Type B pancreatic cell (in vitro differentiated cells): ENCODE measurements around the gene STMN3. TPM values are rescaled to one million over a fixed set of nuclear protein-coding genes. Genes with fewer than 3 reads are reported as not detected.
"Not testable (repeated sequence)": the region's sequence is repeated elsewhere in the genome, so short reads cannot be mapped to it uniquely, and the experiment has no call there.

Source experiments
- DNase-seq: peaks from one replicate; pipeline ENCODE4 v3.0.0; 2021; ENCODE audit warnings: mixed read lengths; ENCODE audit not compliant: unreplicated experiment; ENCODE audit errors: extremely low spot score
- H3K27ac Mint-ChIP-seq: 2 replicates; pipeline ENCODE4 v1.8.0; 2021; ENCODE audit warnings: mild to moderate bottlenecking, mixed read lengths
- H3K27me3 Mint-ChIP-seq: 2 replicates; pipeline ENCODE4 v1.8.0; 2021; ENCODE audit warnings: mixed read lengths
- H3K36me3 Mint-ChIP-seq: 2 replicates; pipeline ENCODE4 v1.8.0; 2021; ENCODE audit warnings: mixed read lengths
- H3K4me1 Mint-ChIP-seq: one replicate; pipeline ENCODE4 v1.8.0; 2021; ENCODE audit warnings: mixed read lengths; ENCODE audit not compliant: unreplicated experiment
- H3K4me3 Mint-ChIP-seq: 2 replicates; pipeline ENCODE4 v1.8.0; 2021; ENCODE audit warnings: mild to moderate bottlenecking, mixed read lengths
- H3K9me3 Mint-ChIP-seq: 2 replicates; pipeline ENCODE4 v1.8.0; 2021; ENCODE audit warnings: mixed read lengths
- total RNA-seq: library from RNA; stranded (reverse); gene quantifications from 2 replicates; pipeline ENCODE4 v1.2.1, GENCODE V29; 2021; ENCODE audit warnings: low replicate concordance
- TF ChIP-seq, protein P1 (sequence below): fragments of 200-600 bp; sonication (generic); conservative IDR thresholded peaks from 2 replicates; pipeline ENCODE4 v1.5.0; 2021; ENCODE audit warnings: antibody characterized with exemption, mild to moderate bottlenecking

Gene STMN3
- total RNA-seq, 1 donor from 2014 or later = 40.8 TPM

DNA sequence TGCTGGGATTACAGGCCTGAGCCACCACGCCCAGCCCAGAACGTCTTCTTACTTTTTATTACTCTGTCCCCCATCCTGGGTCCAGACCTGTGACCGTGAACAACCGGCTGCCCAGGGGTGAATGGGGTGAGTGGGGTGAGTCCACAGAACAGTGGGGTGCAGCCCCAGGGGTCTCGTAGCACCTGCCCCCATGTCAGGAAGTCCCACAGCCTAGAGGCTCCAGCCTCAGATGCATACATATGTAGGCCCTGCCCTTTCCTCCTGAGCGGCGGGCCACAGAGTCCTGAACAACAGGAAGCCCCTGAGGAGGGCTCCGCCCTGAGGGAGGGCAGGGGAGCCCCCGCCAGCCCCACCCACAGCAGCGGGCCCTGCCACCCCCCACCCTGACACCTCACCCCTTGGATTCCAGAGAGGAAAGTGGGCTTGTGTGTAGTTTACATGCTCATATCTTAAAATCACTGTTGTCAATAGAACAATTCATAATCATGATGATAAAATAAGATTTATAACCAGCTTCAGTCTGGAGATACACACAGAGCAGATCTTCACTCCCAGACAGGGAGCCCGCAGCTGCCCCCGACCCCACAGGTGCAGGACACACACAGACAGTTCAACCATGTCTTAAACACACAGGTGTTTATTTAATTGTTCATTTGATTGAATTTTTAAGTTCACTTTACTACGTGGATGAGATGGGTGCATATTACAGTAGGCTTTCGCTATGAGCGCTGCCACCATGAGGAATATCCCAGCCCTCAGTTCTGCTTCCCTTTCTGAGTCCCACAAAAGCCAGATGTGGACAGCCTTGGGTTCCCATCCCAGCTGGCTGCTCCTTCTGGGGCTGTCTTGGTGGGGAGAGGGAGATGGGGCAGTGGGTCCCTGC is 13.9 kb downstream of the STMN3 start:
- no peaks in the 10 kb centered on the region for H3K36me3 Mint-ChIP-seq
- H3K27me3 Mint-ChIP-seq = no peaks in the 10 kb centered on the region
- H3K27ac Mint-ChIP-seq = no peak overlapping the region
- no peaks in the 10 kb centered on the region for H3K4me1 Mint-ChIP-seq
- no peak for DNase-seq
- TF ChIP-seq, protein P1, sequence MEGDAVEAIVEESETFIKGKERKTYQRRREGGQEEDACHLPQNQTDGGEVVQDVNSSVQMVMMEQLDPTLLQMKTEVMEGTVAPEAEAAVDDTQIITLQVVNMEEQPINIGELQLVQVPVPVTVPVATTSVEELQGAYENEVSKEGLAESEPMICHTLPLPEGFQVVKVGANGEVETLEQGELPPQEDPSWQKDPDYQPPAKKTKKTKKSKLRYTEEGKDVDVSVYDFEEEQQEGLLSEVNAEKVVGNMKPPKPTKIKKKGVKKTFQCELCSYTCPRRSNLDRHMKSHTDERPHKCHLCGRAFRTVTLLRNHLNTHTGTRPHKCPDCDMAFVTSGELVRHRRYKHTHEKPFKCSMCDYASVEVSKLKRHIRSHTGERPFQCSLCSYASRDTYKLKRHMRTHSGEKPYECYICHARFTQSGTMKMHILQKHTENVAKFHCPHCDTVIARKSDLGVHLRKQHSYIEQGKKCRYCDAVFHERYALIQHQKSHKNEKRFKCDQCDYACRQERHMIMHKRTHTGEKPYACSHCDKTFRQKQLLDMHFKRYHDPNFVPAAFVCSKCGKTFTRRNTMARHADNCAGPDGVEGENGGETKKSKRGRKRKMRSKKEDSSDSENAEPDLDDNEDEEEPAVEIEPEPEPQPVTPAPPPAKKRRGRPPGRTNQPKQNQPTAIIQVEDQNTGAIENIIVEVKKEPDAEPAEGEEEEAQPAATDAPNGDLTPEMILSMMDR = no peak
- H3K9me3 Mint-ChIP-seq = no peaks in the 10 kb centered on the region
- H3K4me3 Mint-ChIP-seq = no peak overlapping the region

DNA sequence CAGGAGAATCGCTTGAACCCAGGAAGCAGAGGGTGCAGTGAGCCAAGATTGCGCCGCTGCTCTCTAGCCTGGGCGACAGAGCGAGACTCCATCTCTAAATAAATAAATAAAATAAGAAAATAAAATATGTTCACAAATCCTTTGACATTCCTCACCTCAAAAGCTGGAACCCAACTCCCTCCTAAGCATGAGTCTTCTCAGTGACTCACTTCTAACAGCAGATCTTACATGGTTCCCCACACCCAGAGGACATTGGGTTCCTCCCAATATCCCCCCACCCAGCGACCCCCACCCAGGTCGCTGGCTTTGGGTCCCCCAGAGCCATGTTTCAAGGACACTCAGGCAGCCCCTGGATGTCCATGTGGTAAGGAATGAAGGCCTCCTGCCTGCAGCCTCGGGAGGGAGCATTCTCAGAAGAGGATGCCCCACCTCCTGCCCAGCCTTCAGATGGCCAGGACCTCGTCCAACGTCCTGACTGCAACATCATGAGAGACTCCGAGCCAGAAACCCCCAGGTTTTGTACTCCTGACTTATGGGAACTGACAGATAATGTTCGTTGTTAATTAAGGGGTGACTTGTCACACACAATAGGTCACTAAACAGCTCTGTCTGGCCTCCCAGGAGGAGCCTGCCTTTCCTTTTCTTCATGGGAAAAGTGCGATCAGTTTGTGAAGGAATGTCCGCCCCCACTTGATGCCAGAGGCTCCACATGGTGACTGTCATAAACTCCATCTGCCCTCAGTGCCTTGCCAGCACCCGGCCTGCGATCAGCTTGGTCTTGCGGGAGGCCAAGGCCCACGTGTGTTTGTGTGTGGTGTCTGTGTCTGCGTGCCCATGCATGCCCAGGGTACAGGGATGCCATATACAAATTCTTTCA is 16.2 kb downstream of the STMN3 start:
- Mint-ChIP-seq H3K4me1 (no peaks in the 10 kb centered on the region), H3K27ac (no peak overlapping the region), H3K4me3 (no peak overlapping the region), H3K9me3 (no peaks in the 10 kb centered on the region), H3K36me3 (no peaks in the 10 kb centered on the region), H3K27me3 (no peaks in the 10 kb centered on the region)
- DNase-seq = no peak
- TF ChIP-seq, protein P1 = no peak

DNA sequence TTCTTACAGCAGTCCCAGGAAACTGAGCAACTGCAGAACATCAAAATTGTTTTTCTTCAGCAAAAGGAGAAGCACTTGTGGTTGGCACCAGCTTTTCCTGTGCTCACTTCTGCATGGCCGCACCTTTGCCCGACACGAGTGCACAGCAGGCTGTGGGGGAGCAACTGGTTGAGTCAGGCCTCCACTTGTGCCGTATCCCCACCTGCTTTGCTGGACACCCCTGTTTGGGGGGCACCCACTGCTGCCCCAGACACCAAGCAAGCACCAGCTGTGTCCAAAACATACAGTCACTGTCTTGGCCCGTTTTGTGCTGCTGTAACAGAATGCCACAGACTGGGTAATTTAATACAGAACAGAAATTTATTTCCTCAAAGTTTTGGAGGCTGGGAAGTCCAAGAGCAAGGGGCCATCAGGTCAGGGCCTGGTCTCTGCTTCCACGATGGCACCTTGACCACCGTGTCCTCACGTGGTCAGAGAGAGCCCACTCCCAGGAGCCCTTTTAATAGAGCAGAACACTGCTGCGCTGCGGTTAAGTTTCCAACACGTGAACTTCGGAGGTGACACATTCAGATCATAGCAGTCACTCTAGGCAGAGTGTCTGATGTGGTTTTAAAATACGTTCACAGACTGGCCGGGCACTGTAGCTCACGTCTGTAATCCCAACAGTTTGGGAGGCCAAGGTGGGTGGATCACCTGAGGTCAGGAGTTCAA is 17.6 kb downstream of the STMN3 start:
- no peak for DNase-seq
- H3K4me1 Mint-ChIP-seq = no peaks in the 10 kb centered on the region
- TF ChIP-seq, protein P1 = no peak
- no peak overlapping the region for H3K4me3 Mint-ChIP-seq
- H3K36me3 Mint-ChIP-seq = no peaks in the 10 kb centered on the region
- H3K27me3 Mint-ChIP-seq = no peaks in the 10 kb centered on the region
- no peaks in the 10 kb centered on the region for H3K9me3 Mint-ChIP-seq
- no peak overlapping the region for H3K27ac Mint-ChIP-seq

DNA sequence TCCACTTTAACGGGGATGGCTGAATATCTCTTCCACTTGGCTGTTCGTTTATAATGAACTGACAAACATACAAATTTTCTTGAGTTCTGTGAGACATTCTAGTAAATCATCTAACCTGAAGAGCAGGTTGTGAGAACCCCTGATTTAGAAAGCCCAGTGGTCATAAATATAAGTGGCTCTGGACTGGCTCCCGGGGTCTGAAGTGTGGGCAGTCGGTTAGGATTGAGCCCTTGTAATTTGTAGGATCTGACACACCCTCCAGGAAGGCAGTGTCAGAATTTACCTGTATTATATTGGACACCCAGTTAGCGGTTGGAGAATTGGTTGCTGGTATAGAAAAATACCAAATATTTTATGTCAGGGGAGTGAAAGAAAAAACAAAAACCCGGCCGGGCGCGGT is 19.5 kb downstream of the STMN3 start:
- Mint-ChIP-seq H3K27ac (no peak overlapping the region), H3K4me1 (peaks cover 6% of the 10 kb centered on the region), H3K4me3 (no peak overlapping the region), H3K27me3 (no peaks in the 10 kb centered on the region), H3K36me3 (no peaks in the 10 kb centered on the region), H3K9me3 (no peaks in the 10 kb centered on the region)
- DNase-seq = no peak
- TF ChIP-seq, protein P1 = no peak

DNA sequence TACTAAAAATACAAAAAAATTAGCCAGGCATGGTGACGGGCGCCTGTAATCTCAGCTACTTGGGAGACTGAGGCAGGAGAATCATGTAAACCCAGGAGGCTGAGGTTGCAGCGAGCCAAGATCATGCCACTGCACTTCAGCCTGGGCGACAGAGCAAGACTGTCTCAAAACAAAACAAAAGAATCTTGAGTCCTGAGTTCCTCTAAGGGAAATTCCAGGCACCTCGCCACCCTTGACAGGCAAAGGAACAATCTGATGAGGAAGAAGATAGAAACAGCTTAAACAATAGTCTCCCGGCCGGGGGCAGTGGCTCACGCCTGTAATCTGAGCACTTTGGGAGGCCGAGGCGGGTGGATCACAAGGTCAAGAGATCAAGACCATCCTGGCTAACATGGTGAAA is 21.8 kb downstream of the STMN3 start:
- H3K4me3 Mint-ChIP-seq, H3K27me3 Mint-ChIP-seq, H3K36me3 Mint-ChIP-seq, H3K9me3 Mint-ChIP-seq, H3K27ac Mint-ChIP-seq, DNase-seq: not testable (repeated sequence)
- H3K4me1 Mint-ChIP-seq = peaks cover 13% of the 10 kb centered on the region

DNA sequence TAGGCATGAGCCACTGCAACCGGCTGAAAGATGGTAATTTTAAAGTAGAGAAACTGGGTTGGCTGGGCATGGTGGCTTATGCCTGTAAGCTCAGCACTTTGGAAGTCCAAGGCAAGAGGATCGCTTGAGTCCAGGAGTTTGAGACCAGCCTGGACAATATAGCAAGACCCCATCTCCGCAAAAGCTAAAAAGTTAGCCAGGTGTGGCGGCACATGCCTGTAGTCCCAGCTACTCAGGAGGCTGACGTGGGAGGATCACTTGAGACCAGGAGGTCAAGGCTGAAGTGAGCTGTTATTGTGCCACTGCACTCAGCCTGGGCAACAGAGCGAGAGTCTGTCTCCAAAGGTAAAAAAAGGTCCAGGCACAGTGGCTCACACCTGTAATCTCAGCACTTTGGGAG is 22.3 kb downstream of the STMN3 start:
- not testable (repeated sequence) for H3K36me3 Mint-ChIP-seq, DNase-seq, H3K27ac Mint-ChIP-seq, H3K9me3 Mint-ChIP-seq, H3K27me3 Mint-ChIP-seq, H3K4me3 Mint-ChIP-seq
- H3K4me1 Mint-ChIP-seq = peaks cover 13% of the 10 kb centered on the region
